ENCODE results near the gene SURF6. TPM values are rescaled to one million over a fixed set of nuclear protein-coding genes. Genes with fewer than 3 reads are reported as not detected.

The SURF6 gene
- polyA plus RNA-seq, 3 donors = 0.75 to 12.9 (median 2.9) TPM

DNA sequence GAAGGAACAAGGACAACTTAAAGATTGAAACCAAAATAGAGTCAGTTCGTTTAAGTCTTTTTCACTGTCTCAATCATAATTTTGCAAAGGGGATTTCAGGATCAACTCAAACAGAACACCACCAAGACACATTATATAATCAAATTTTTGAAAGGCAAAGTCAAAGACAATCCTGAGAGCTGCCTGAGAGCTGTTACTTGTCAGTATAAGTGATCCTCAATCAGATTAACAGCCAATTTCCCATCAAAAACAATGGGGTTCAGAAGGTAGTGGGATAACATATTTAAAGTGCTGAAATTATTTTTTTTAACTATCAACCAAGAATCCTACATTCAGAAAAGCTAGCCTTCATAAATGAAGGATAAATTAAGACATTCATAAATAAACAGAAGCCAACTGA, 41.7 kb downstream of the SURF6 start:
- TF ChIP-seq, protein P1, sequence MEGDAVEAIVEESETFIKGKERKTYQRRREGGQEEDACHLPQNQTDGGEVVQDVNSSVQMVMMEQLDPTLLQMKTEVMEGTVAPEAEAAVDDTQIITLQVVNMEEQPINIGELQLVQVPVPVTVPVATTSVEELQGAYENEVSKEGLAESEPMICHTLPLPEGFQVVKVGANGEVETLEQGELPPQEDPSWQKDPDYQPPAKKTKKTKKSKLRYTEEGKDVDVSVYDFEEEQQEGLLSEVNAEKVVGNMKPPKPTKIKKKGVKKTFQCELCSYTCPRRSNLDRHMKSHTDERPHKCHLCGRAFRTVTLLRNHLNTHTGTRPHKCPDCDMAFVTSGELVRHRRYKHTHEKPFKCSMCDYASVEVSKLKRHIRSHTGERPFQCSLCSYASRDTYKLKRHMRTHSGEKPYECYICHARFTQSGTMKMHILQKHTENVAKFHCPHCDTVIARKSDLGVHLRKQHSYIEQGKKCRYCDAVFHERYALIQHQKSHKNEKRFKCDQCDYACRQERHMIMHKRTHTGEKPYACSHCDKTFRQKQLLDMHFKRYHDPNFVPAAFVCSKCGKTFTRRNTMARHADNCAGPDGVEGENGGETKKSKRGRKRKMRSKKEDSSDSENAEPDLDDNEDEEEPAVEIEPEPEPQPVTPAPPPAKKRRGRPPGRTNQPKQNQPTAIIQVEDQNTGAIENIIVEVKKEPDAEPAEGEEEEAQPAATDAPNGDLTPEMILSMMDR (IDR thresholded peaks at IDR 0.05) = no peak
- Histone ChIP-seq H3K36me3 (replicated peaks in 1 of 2; ENCODE audit: control insufficient read depth in 1 of 2, insufficient read depth in 2 of 2, low read length in 2 of 2) (no peaks in the 10 kb centered on the region), H3K79me2 (ENCODE audit: insufficient read depth, low read length) (no peaks in the 10 kb centered on the region), H3K27ac (ENCODE audit: low read depth in 1 of 2, low read length in 2 of 2) (no peak overlapping the region), H3K9ac (ENCODE audit: insufficient read depth, low read length, poor library complexity, severe bottlenecking) (no peak overlapping the region), H3K9me3 (replicated peaks in 1 of 2; ENCODE audit: control insufficient read depth in 1 of 2, insufficient read depth in 1 of 2, low read length in 2 of 2) (peaks cover 6 to 11% of the 10 kb centered on the region in 2 donors), H3K4me1 (ENCODE audit: control insufficient read depth in 1 of 2, insufficient read depth in 2 of 2, low read length in 2 of 2) (no peaks in the 10 kb centered on the region), H3K4me2 (replicated peaks; ENCODE audit: extremely low read depth, low read length, poor library complexity, severe bottlenecking) (no peak overlapping the region), H3K27me3 (ENCODE audit: control insufficient read depth in 2 of 2, insufficient read depth in 2 of 2, low read length in 2 of 2) (no peaks in the 10 kb centered on the region), H2AFZ (ENCODE audit: insufficient read depth, low read depth, low read length, poor library complexity, severe bottlenecking) (no peak overlapping the region), H3K4me3 (replicated peaks in 1 of 3; ENCODE audit: low read depth in 2 of 3, low read length in 3 of 3) (no peak overlapping the region), H4K20me1 (ENCODE audit: insufficient read depth, low read length) (no peaks in the 10 kb centered on the region)
- no peak overlapping the region for H3K27ac Mint-ChIP-seq
- peaks cover 19 to 39% (median 28%) of the 10 kb centered on the region in 7 donors for H3K9me3 Mint-ChIP-seq
- no peaks in the 10 kb centered on the region for H3K36me3 Mint-ChIP-seq
- intact Hi-C loops (cut with micrococcal nuclease) = no loop called here
- WGBS (ENCODE audit: insufficient coverage) = no CpG with 5 or more reads among the region's 1 CpG
- H3K4me3 Mint-ChIP-seq = no peak overlapping the region
- DNase-seq = no peak
- H3K4me1 Mint-ChIP-seq = no peaks in the 10 kb centered on the region
- peaks cover 8 to 14% (median 9%) of the 10 kb centered on the region in 3 donors for H3K27me3 Mint-ChIP-seq (ENCODE audit: low read depth in 3 of 3)

DNA sequence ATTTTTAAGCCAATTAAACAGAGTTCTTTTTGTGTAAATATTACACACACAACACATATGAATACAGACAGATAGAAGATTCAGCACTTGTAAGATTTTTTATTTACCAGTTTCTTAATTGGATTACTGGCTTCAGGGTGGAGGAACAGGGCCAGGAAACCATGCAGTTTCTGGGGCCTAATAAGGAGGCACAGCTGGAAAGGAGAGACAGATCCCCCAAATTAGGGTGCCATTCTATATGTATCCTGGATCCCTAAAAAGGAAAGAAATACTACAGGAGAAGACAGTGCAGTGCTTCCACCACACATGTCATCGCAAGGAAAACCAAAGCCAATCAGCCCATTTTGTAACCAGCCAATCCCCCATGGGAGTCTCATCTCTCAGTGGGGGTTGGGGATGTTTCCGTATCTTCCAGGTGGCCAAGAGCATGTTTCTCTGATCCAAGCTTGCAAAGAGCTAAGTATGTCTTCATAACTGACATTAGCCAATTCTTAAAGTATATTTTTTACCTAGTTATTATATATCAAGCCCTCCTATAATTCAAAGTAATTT, 45.2 kb downstream of the SURF6 start:
- H3K27me3 Mint-ChIP-seq (ENCODE audit: low read depth in 3 of 3) = peaks cover 3 to 6% (median 3%) of the 10 kb centered on the region in 3 donors
- no peaks in the 10 kb centered on the region for H3K36me3 Mint-ChIP-seq
- no peaks in the 10 kb centered on the region for H3K36me3 ChIP-seq (replicated peaks in 1 of 2; ENCODE audit: control insufficient read depth in 1 of 2, insufficient read depth in 2 of 2, low read length in 2 of 2)
- no peaks in the 10 kb centered on the region for H3K4me1 ChIP-seq (ENCODE audit: control insufficient read depth in 1 of 2, insufficient read depth in 2 of 2, low read length in 2 of 2)
- H2AFZ ChIP-seq (ENCODE audit: insufficient read depth, low read depth, low read length, poor library complexity, severe bottlenecking) = no peak overlapping the region
- no CpG with 5 or more reads among the region's 2 CpGs for WGBS (ENCODE audit: insufficient coverage)
- no peak overlapping the region for H3K27ac Mint-ChIP-seq
- intact Hi-C loops (cut with micrococcal nuclease) = no loop called here
- H3K27me3 ChIP-seq (ENCODE audit: control insufficient read depth in 2 of 2, insufficient read depth in 2 of 2, low read length in 2 of 2) = no peaks in the 10 kb centered on the region
- no peaks in the 10 kb centered on the region for H3K4me1 Mint-ChIP-seq
- H3K79me2 ChIP-seq (ENCODE audit: insufficient read depth, low read length) = no peaks in the 10 kb centered on the region
- TF ChIP-seq, protein P1 (IDR thresholded peaks at IDR 0.05) = no peak
- H3K9me3 Mint-ChIP-seq = peaks cover 21 to 47% (median 39%) of the 10 kb centered on the region in 7 donors
- no peak overlapping the region for H3K4me3 Mint-ChIP-seq
- H3K4me2 ChIP-seq (replicated peaks; ENCODE audit: extremely low read depth, low read length, poor library complexity, severe bottlenecking) = no peak overlapping the region
- H3K9me3 ChIP-seq (replicated peaks in 1 of 2; ENCODE audit: control insufficient read depth in 1 of 2, insufficient read depth in 1 of 2, low read length in 2 of 2) = peaks cover 6 to 18% of the 10 kb centered on the region in 2 donors
- H4K20me1 ChIP-seq (ENCODE audit: insufficient read depth, low read length) = no peaks in the 10 kb centered on the region
- H3K9ac ChIP-seq (ENCODE audit: insufficient read depth, low read length, poor library complexity, severe bottlenecking) = no peak overlapping the region
- no peak for DNase-seq
- H3K4me3 ChIP-seq (replicated peaks in 1 of 3; ENCODE audit: low read depth in 2 of 3, low read length in 3 of 3) = no peak overlapping the region
- H3K27ac ChIP-seq (ENCODE audit: low read depth in 1 of 2, low read length in 2 of 2) = no peak overlapping the region
